OCI-LY1 (cell line): Measurements from ENCODE around the gene CARMIL1.

ENCODE experiments used
- H2AFZ ChIP-seq: fragments of 200-600 bp; sonication (generic), shearing (Covaris generic); 2 replicates; pipeline ENCODE4 v1.6.0; 2014; ENCODE audit warnings: antibody characterized with exemption, mild to moderate bottlenecking, low read length
- H3F3A ChIP-seq: fragments of 200-600 bp; sonication (generic), shearing (Covaris generic); 2 replicates; pipeline ENCODE4 v1.6.0; 2014; ENCODE audit warnings: mild to moderate bottlenecking, antibody characterized with exemption, low read length, moderate library complexity; ENCODE audit not compliant: insufficient read depth
- H3K27ac ChIP-seq: fragments of 200-600 bp; sonication (generic); 2 replicates; pipeline ENCODE4 v1.5.1; 2014; ENCODE audit warnings: low read length, mixed run types, mild to moderate bottlenecking, low read depth; ENCODE audit not compliant: poor library complexity, severe bottlenecking
- H3K27me3 ChIP-seq: fragments of 200-600 bp; sonication (generic); 2 replicates; pipeline ENCODE4 v1.6.0; 2014; ENCODE audit warnings: antibody characterized with exemption, mild to moderate bottlenecking, low read length, moderate library complexity; ENCODE audit not compliant: insufficient read depth
- H3K36me3 ChIP-seq: fragments of 200-600 bp; sonication (generic); 2 replicates; pipeline ENCODE4 v1.6.1; 2014; ENCODE audit warnings: mild to moderate bottlenecking, antibody characterized with exemption, low read length, moderate library complexity, mixed read lengths; ENCODE audit not compliant: insufficient read depth
- H3K4me1 ChIP-seq: fragments of 200-600 bp; sonication (generic); 2 replicates; pipeline ENCODE4 v1.5.1; 2014; ENCODE audit warnings: mild to moderate bottlenecking, low read length, moderate library complexity; ENCODE audit not compliant: insufficient read depth, severe bottlenecking
- H3K4me2 ChIP-seq: fragments of 200-600 bp; sonication (generic), shearing (Covaris generic); 2 replicates; pipeline ENCODE4 v1.6.1; 2014; ENCODE audit warnings: low read length
- H3K4me3 ChIP-seq: fragments of 200-600 bp; sonication (generic); 2 replicates; pipeline ENCODE4 v1.5.1; 2014; ENCODE audit warnings: low read length, low read depth, mild to moderate bottlenecking, mixed read lengths; ENCODE audit not compliant: poor library complexity, severe bottlenecking
- H3K79me2 ChIP-seq: fragments of 200-600 bp; shearing (Covaris generic); 2 replicates; pipeline ENCODE4 v1.6.1; 2016; ENCODE audit warnings: mixed run types, low read length, mixed read lengths; ENCODE audit not compliant: insufficient read depth
- H3K9ac ChIP-seq: fragments of 200-600 bp; sonication (generic), shearing (Covaris generic); 2 replicates; pipeline ENCODE4 v1.6.1; 2014; ENCODE audit warnings: mild to moderate bottlenecking, low read length, mixed read lengths
- H3K9me2 ChIP-seq: fragments of 200-600 bp; sonication (generic), shearing (Covaris generic); 2 replicates; pipeline ENCODE4 v1.6.1; 2014; ENCODE audit warnings: low read depth, mild to moderate bottlenecking, low read length, mixed read lengths
- H3K9me3 ChIP-seq: fragments of 200-600 bp; shearing (Covaris generic); 2 replicates; pipeline ENCODE4 v1.6.1; 2014; ENCODE audit warnings: low read length, mixed read lengths
- H4K20me1 ChIP-seq: fragments of 200-600 bp; sonication (generic), shearing (Covaris generic); 2 replicates; pipeline ENCODE4 v1.6.0; 2016; ENCODE audit warnings: mild to moderate bottlenecking, low read length; ENCODE audit not compliant: insufficient read depth
- EZH2 ChIP-seq: fragments of 200-600 bp; sonication (generic), shearing (Covaris generic); IDR thresholded peaks from 2 replicates; pipeline ENCODE4 v1.8.0; 2017; ENCODE audit warnings: borderline replicate concordance, mixed run types, mild to moderate bottlenecking, antibody characterized with exemption, low read length, moderate library complexity, mixed read lengths
- TF ChIP-seq, protein P1 (sequence below): fragments of 200-600 bp; sonication (generic), shearing (Covaris generic); IDR thresholded peaks from 2 replicates; pipeline ENCODE4 v1.5.1; 2017; ENCODE audit warnings: mild to moderate bottlenecking, antibody characterized with exemption, low read length, moderate library complexity, mixed read lengths

Gene CARMIL1

DNA sequence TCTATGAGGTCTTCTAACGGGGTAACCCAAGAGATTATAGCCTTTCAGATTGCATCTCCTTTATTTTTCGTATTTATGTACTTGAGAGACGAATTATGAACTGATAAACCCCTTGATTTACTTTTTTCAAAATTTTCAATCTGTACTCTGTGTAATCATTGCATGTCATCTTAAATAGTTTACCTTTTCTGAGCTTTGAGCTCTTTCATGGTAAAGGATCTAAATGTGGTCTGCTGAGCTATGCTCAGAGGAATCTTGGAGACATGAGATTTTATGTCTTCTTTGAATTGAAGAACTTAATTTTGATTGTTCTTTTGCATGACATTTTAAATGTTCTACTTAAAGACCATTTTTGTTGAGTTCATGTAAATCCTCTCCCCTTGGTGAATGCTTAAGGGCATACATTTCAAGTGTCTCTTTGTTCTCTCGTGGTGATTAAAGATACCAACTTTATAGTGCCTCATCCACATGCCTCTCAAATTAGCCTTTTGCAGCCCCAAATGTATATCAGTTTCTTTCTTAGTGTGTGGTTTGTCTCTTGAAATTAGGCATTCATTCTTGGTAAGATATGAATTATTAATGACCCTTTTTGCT is 256.6 kb downstream of the CARMIL1 start:
- Histone ChIP-seq H4K20me1 (no peaks in the 10 kb centered on the region), H3F3A (no peaks in the 10 kb centered on the region), H3K36me3 (peaks cover 25% of the 10 kb centered on the region), H3K79me2 (no peaks in the 10 kb centered on the region), H2AFZ (no peak overlapping the region), H3K9ac (no peak overlapping the region), H3K27ac (no peak overlapping the region), H3K9me2 (no peaks in the 10 kb centered on the region), H3K9me3 (no peaks in the 10 kb centered on the region), H3K4me2 (no peak overlapping the region), H3K27me3 (no peaks in the 10 kb centered on the region), H3K4me1 (no peaks in the 10 kb centered on the region), H3K4me3 (no peak overlapping the region)
- TF ChIP-seq, protein P1, sequence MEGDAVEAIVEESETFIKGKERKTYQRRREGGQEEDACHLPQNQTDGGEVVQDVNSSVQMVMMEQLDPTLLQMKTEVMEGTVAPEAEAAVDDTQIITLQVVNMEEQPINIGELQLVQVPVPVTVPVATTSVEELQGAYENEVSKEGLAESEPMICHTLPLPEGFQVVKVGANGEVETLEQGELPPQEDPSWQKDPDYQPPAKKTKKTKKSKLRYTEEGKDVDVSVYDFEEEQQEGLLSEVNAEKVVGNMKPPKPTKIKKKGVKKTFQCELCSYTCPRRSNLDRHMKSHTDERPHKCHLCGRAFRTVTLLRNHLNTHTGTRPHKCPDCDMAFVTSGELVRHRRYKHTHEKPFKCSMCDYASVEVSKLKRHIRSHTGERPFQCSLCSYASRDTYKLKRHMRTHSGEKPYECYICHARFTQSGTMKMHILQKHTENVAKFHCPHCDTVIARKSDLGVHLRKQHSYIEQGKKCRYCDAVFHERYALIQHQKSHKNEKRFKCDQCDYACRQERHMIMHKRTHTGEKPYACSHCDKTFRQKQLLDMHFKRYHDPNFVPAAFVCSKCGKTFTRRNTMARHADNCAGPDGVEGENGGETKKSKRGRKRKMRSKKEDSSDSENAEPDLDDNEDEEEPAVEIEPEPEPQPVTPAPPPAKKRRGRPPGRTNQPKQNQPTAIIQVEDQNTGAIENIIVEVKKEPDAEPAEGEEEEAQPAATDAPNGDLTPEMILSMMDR = no peak
- TF ChIP-seq EZH2 = no peak

- Histone ChIP-seq H3K36me3 (peaks cover 34% of the 10 kb centered on the region), H3K4me2 (no peak overlapping the region), H3K4me1 (no peaks in the 10 kb centered on the region), H3K27me3 (no peaks in the 10 kb centered on the region), H3K4me3 (no peak overlapping the region), H2AFZ (no peak overlapping the region), H3K9ac (no peak overlapping the region), H3F3A (no peaks in the 10 kb centered on the region), H3K79me2 (no peaks in the 10 kb centered on the region), H4K20me1 (no peaks in the 10 kb centered on the region), H3K9me2 (no peaks in the 10 kb centered on the region), H3K9me3 (no peaks in the 10 kb centered on the region), H3K27ac (no peak overlapping the region)
- TF ChIP-seq, protein P1 = no peak
- no peak for TF ChIP-seq EZH2
Measured at GRCh38 chr6:25536781-25537180, 257.6 kb downstream of the CARMIL1 start.

DNA sequence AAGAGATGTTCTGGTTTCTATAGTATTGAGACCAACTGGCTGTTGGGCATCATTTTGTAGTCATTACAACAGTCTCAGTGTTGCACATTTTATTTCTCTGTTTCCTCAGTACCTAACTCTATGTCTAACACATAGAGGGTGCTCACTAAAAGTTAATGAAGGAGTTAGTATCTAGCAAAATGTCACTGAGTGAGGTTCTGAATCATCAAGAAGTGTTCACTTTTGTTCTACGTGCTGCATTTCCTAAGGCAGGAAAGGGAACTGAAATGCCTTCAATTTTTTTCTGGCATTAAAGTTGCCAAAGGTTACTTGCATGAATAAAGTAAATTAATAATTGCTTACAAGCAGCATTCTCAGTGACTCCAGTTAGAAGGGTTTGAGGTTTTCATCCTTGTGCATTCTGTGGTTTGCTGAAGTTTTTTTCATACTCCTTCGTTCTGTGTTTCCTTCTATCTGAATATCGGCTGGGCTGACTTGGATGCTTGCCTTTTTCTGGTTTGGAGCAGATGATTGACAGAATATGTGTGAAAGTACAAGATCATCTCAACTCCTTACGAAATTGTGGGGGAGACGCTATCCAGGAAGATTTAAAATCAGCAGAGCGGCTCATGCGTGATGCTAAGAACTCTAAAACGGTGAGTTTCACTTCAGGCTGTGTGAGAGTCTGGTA is 258.3 kb downstream of the CARMIL1 start:
- Histone ChIP-seq H3K27me3 (no peaks in the 10 kb centered on the region), H3K4me2 (no peak overlapping the region), H3K27ac (no peak overlapping the region), H3K9me2 (no peaks in the 10 kb centered on the region), H3K9me3 (no peaks in the 10 kb centered on the region), H3F3A (no peaks in the 10 kb centered on the region), H3K36me3 (peaks cover 34% of the 10 kb centered on the region), H3K79me2 (no peaks in the 10 kb centered on the region), H2AFZ (no peak overlapping the region), H3K4me3 (no peak overlapping the region), H3K4me1 (no peaks in the 10 kb centered on the region), H4K20me1 (no peaks in the 10 kb centered on the region), H3K9ac (no peak overlapping the region)
- TF ChIP-seq, protein P1 = no peak
- no peak for TF ChIP-seq EZH2
